Endodermal cell (in vitro differentiated cells): ENCODE measurements around the gene CHIT1. TPM values are rescaled to one million over a fixed set of nuclear protein-coding genes. Genes with fewer than 3 reads are reported as not detected.

Experiments
- DNase-seq: peaks from one replicate; pipeline ENCODE4 v3.0.0-alpha.2; 2017
- H3K27ac ChIP-seq: 2 replicates; pipeline ENCODE4 v1.5.1; 2013; ENCODE audit warnings: mild to moderate bottlenecking, low read depth, low read length, moderate library complexity
- H3K27me3 ChIP-seq: 2 replicates; pipeline ENCODE4 v1.6.1; 2013; ENCODE audit warnings: mild to moderate bottlenecking, low read length, moderate library complexity; ENCODE audit not compliant: insufficient read depth, control insufficient read depth, poor library complexity, severe bottlenecking
- H3K36me3 ChIP-seq: 2 replicates; pipeline ENCODE4 v1.7.0; 2013; ENCODE audit warnings: mild to moderate bottlenecking, low read length, moderate library complexity; ENCODE audit not compliant: control insufficient read depth, insufficient read depth
- H3K4me1 ChIP-seq: one replicate; pipeline ENCODE4 v1.7.0; 2013; ENCODE audit warnings: low read length; ENCODE audit not compliant: control insufficient read depth, insufficient read depth
- H3K4me3 ChIP-seq: 2 replicates; pipeline ENCODE4 v1.5.1; 2013; ENCODE audit warnings: mild to moderate bottlenecking, low read length, moderate library complexity
- H3K9ac ChIP-seq: 2 replicates; pipeline ENCODE4 v1.6.1; 2013; ENCODE audit warnings: mild to moderate bottlenecking, low read length, moderate library complexity; ENCODE audit not compliant: poor library complexity, severe bottlenecking; ENCODE audit errors: extremely low read depth
- H3K9me3 ChIP-seq: 2 replicates; pipeline ENCODE4 v1.6.1; 2013; ENCODE audit warnings: mild to moderate bottlenecking, low read length, moderate library complexity; ENCODE audit not compliant: control insufficient read depth
- H3K27ac Mint-ChIP-seq: 2 replicates; pipeline ENCODE4 v1.8.0; 2020; ENCODE audit warnings: mixed read lengths
- H3K27me3 Mint-ChIP-seq: 2 replicates; pipeline ENCODE4 v1.8.0; 2021; ENCODE audit warnings: mild to moderate bottlenecking, mixed read lengths; ENCODE audit not compliant: insufficient read depth
- H3K36me3 Mint-ChIP-seq: 2 replicates; pipeline ENCODE4 v1.8.0; 2020; ENCODE audit warnings: low read depth, mixed read lengths
- H3K4me1 Mint-ChIP-seq: 2 replicates; pipeline ENCODE4 v1.8.0; 2020; ENCODE audit warnings: mixed read lengths
- H3K4me3 Mint-ChIP-seq: 2 replicates; pipeline ENCODE4 v1.8.0; 2020; ENCODE audit warnings: mild to moderate bottlenecking, moderate library complexity, mixed read lengths
- H3K9me3 Mint-ChIP-seq: 2 replicates; pipeline ENCODE4 v1.8.0; 2020; ENCODE audit warnings: mild to moderate bottlenecking, mixed read lengths
- CTCF ChIP-seq: fragments of 200-600 bp; sonication (generic); conservative IDR thresholded peaks from 2 replicates; pipeline ENCODE4 v1.5.0; 2021; ENCODE audit warnings: antibody characterized with exemption, mild to moderate bottlenecking
- WGBS, 2 experiments: methylation state at CpG; one replicate each; pipeline versions ENCODE4 v1.1.5 to v1.1.7; 2013; ENCODE audit warnings: missing lambda C conversion rate in 2 of 2, mixed read lengths in 1 of 2; ENCODE audit not compliant: insufficient coverage in 1 of 2, insufficient read length in 1 of 2; 5-methylcytosine and 5-hydroxymethylcytosine counted together
- total RNA-seq, 2 donors: library from RNA; stranded (reverse); fragmentation: NEBNext Ultra II Directional in 1 of 2; extraction: Animal tissue kit (Norgen Biotek cat#: 25700) in 1 of 2; gene quantifications; 2 replicates in 1 of 2; 3 replicates in 1 of 2; pipeline ENCODE4 v1.2.1, GENCODE V29; 2021

Gene CHIT1
- total RNA-seq, 2 donors from 2014 or later: 0.07 TPM; not detected in 1

- Histone ChIP-seq H3K36me3 (no peaks in the 10 kb centered on the region), H3K9ac (no peak overlapping the region), H3K4me3 (no peak overlapping the region), H3K4me1 (no peaks in the 10 kb centered on the region), H3K27me3 (no peaks in the 10 kb centered on the region), H3K9me3 (no peaks in the 10 kb centered on the region), H3K27ac (no peak overlapping the region)
- Mint-ChIP-seq H3K27me3 (peaks cover 16% of the 10 kb centered on the region), H3K4me1 (peaks cover 2% of the 10 kb centered on the region), H3K36me3 (no peaks in the 10 kb centered on the region), H3K9me3 (no peaks in the 10 kb centered on the region), H3K27ac (no peak overlapping the region), H3K4me3 (no peak overlapping the region)
- no peak for DNase-seq
- WGBS, 2 experiments: 68% methylated on average over 3 of the region's 3 CpGs; no CpG with 5 or more reads in 1 of the 2 experiments
- TF ChIP-seq CTCF: no peak
Observed at GRCh38 chr1:203197625-203198024, 31.8 kb downstream of the CHIT1 start.

- Histone ChIP-seq H3K27me3 (no peaks in the 10 kb centered on the region), H3K4me1 (no peaks in the 10 kb centered on the region), H3K9me3 (no peaks in the 10 kb centered on the region), H3K36me3 (no peaks in the 10 kb centered on the region), H3K9ac (no peak overlapping the region), H3K27ac (no peak overlapping the region), H3K4me3 (no peak overlapping the region)
- Mint-ChIP-seq H3K9me3 (no peaks in the 10 kb centered on the region), H3K27me3 (peaks cover 12% of the 10 kb centered on the region), H3K4me3 (no peak overlapping the region), H3K27ac (no peak overlapping the region), H3K36me3 (no peaks in the 10 kb centered on the region), H3K4me1 (peaks cover 2% of the 10 kb centered on the region)
- WGBS, 2 experiments: 86 to 92% methylated on average over 1 to 3 of the region's 3 CpGs
- TF ChIP-seq CTCF: peak; percentile 57
- DNase-seq: no peak
Observed at GRCh38 chr1:203196371-203196770, 33.1 kb downstream of the CHIT1 start.

GRCh38 chr1:203190949-203191348 lies 38.5 kb downstream of the CHIT1 start:
- peaks cover 19% of the 10 kb centered on the region for H3K4me1 Mint-ChIP-seq
- no peak overlapping the region for H3K4me3 ChIP-seq
- H3K9ac ChIP-seq: no peak overlapping the region
- H3K27me3 ChIP-seq: no peaks in the 10 kb centered on the region
- no peak overlapping the region for H3K27ac Mint-ChIP-seq
- H3K36me3 ChIP-seq: no peaks in the 10 kb centered on the region
- H3K27ac ChIP-seq: no peak overlapping the region
- no peak for DNase-seq
- peaks cover 11% of the 10 kb centered on the region for H3K4me1 ChIP-seq
- H3K27me3 Mint-ChIP-seq: no peaks in the 10 kb centered on the region
- H3K36me3 Mint-ChIP-seq: no peaks in the 10 kb centered on the region
- H3K9me3 ChIP-seq: no peaks in the 10 kb centered on the region
- no peaks in the 10 kb centered on the region for H3K9me3 Mint-ChIP-seq
- TF ChIP-seq CTCF: no peak
- no peak overlapping the region for H3K4me3 Mint-ChIP-seq
- 95 to 100% methylated on average over 1 to 2 of the region's 2 CpGs for WGBS, 2 experiments
